DMS53 treated with DMSO at 0.1 percent for 48 hours (cell line): ENCODE data around the gene DDIT4L.
"Not testable (repeated sequence)": the region's sequence is repeated elsewhere in the genome, so short reads cannot be mapped to it uniquely, and the experiment has no call there.

Experiments
- DNase-seq: peaks from one replicate; lab custom pipeline; 2025; ENCODE audit not compliant: unreplicated experiment; lab: John Stamatoyannopoulos, UW

DDIT4L gene

GRCh38 chr4:100189820-100190642, at the start of gene DDIT4L:
TSS of gene DDIT4L (minus strand) at chr4:100190468. CDS start at chr4:100189983, 485 bp downstream.
- DNase-seq: peak; percentile 10

GRCh38 chr4:100240008-100240407, 49.7 kb upstream of the DDIT4L start:
- no peak for DNase-seq

- DNase-seq: no peak
Measured at GRCh38 chr4:100224721-100225120, 34.5 kb upstream of the DDIT4L start.

- DNase-seq: no peak
Measured at GRCh38 chr4:100224160-100224559, 33.9 kb upstream of the DDIT4L start.

GRCh38 chr4:100208964-100209363, 18.7 kb upstream of the DDIT4L start:
- DNase-seq: peak; percentile 38

- peak; percentile 38 for DNase-seq
Measured at GRCh38 chr4:100208459-100208858, 18.2 kb upstream of the DDIT4L start.

GRCh38 chr4:100206850-100207249, 16.6 kb upstream of the DDIT4L start:
- DNase-seq: no peak

GRCh38 chr4:100198061-100198460, 7.8 kb upstream of the DDIT4L start:
- no peak for DNase-seq

- not testable (repeated sequence) for DNase-seq
Measured at GRCh38 chr4:100196388-100197071, 6.3 kb upstream of the DDIT4L start.

- peak; percentile 6 for DNase-seq
Measured at GRCh38 chr4:100190643-100191600, 654 bp upstream of the DDIT4L start.

GRCh38 chr4:100188829-100189228, 1.4 kb downstream of the DDIT4L start:
- DNase-seq: no peak

GRCh38 chr4:100187781-100188180, 2.5 kb downstream of the DDIT4L start:
- no peak for DNase-seq

- DNase-seq: no peak
Measured at GRCh38 chr4:100184787-100185186, 5.5 kb downstream of the DDIT4L start.

- peak; percentile 52 for DNase-seq
Measured at GRCh38 chr4:100177855-100178254, 12.4 kb downstream of the DDIT4L start.

GRCh38 chr4:100177126-100177525, 13.1 kb downstream of the DDIT4L start:
- no peak for DNase-seq

GRCh38 chr4:100175858-100176257, 14.4 kb downstream of the DDIT4L start:
- no peak for DNase-seq

GRCh38 chr4:100174985-100175383, 15.3 kb downstream of the DDIT4L start:
- DNase-seq: no peak

GRCh38 chr4:100170986-100171385, 19.3 kb downstream of the DDIT4L start:
- DNase-seq: no peak

- DNase-seq: no peak
Measured at GRCh38 chr4:100169491-100170485, 20.5 kb downstream of the DDIT4L start.

- no peak for DNase-seq
Measured at GRCh38 chr4:100168521-100168920, 21.7 kb downstream of the DDIT4L start.
